T-helper 17 cell (primary cell): ENCODE results near the gene ZSCAN21. TPM values are rescaled to one million over a fixed set of nuclear protein-coding genes. Genes with fewer than 3 reads are reported as not detected.

Experiments
- ATAC-seq: fragments of 150-1000 bp; cut with Tn5 transposase; 2 replicates; pipeline ENCODE4 v1.10.0; 2021; ENCODE audit warnings: mild to moderate bottlenecking, moderate library complexity
- DNase-seq, 3 donors: peaks; one replicate each; pipeline versions ENCODE4 v3.0.0 to v3.0.0-alpha.2; 2020 to 2021
- H3K9me3 ChIP-seq: one replicate; pipeline ENCODE4 v1.7.0; 2013; ENCODE audit warnings: low read length, mild to moderate bottlenecking; ENCODE audit not compliant: control insufficient read depth, poor library complexity, severe bottlenecking
- H3K27ac Mint-ChIP-seq: one replicate; pipeline ENCODE4 v1.8.0; 2022; ENCODE audit warnings: mild to moderate bottlenecking, moderate library complexity, mixed read lengths
- H3K27me3 Mint-ChIP-seq: one replicate; pipeline ENCODE4 v1.8.0; 2022; ENCODE audit warnings: mixed read lengths
- H3K36me3 Mint-ChIP-seq: one replicate; pipeline ENCODE4 v1.8.0; 2022; ENCODE audit warnings: low read depth, mixed read lengths
- H3K4me1 Mint-ChIP-seq: one replicate; pipeline ENCODE4 v1.8.0; 2022; ENCODE audit warnings: mild to moderate bottlenecking, mixed read lengths
- H3K4me3 Mint-ChIP-seq: one replicate; pipeline ENCODE4 v1.8.0; 2022; ENCODE audit warnings: mild to moderate bottlenecking, moderate library complexity, mixed read lengths
- total RNA-seq, 4 donors: library from RNA in 2 of 4; stranded (reverse) in 2 of 4; gene quantifications; one replicate each; pipeline ENCODE4 v1.2.3 and lab custom pipeline; 2022 to 2026

Gene ZSCAN21
- total RNA-seq, 2 donors from 2014 or later, result 4.2 to 5.2 TPM

DNA sequence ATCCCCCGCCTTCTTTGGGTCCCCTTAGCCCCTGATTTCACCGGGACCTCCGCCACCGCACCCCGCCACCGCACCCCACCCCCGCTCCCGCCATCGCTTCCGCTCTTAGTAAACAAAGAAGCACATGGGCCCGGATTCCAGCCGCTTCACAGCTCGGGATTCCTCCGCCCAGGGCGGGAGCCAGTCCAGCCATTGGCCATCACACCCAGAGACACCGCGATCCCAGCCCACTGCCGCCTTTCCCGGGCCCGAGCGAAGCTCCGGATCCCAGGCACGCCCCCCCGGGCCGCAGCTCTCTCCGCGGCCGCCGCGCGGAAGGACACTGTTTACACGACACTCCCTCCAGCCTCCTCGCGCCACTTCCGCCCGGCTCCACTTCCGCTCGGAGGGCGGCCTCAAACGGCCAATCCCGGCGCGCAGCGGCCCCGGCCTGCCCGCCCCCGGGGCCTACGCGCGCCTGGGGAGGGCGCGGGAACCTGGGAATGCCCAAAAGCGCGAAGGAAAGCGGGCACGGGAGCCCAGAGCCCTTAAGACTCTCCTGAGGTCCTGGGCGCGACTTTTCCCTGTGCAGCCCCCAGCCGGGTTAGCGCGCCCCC lies 50.9 kb downstream of the ZSCAN21 start:
- H3K9me3 ChIP-seq, result no peaks in the 10 kb centered on the region
- ATAC-seq (peak; percentile 77), DNase-seq (peak; percentile 76 to 81 (median 79))
- Mint-ChIP-seq H3K36me3 (peaks cover 4% of the 10 kb centered on the region), H3K4me3 (peak overlapping the region; percentile 94), H3K27ac (peak overlapping the region; percentile 96), H3K4me1 (peaks cover 41% of the 10 kb centered on the region), H3K27me3 (no peaks in the 10 kb centered on the region)

DNA sequence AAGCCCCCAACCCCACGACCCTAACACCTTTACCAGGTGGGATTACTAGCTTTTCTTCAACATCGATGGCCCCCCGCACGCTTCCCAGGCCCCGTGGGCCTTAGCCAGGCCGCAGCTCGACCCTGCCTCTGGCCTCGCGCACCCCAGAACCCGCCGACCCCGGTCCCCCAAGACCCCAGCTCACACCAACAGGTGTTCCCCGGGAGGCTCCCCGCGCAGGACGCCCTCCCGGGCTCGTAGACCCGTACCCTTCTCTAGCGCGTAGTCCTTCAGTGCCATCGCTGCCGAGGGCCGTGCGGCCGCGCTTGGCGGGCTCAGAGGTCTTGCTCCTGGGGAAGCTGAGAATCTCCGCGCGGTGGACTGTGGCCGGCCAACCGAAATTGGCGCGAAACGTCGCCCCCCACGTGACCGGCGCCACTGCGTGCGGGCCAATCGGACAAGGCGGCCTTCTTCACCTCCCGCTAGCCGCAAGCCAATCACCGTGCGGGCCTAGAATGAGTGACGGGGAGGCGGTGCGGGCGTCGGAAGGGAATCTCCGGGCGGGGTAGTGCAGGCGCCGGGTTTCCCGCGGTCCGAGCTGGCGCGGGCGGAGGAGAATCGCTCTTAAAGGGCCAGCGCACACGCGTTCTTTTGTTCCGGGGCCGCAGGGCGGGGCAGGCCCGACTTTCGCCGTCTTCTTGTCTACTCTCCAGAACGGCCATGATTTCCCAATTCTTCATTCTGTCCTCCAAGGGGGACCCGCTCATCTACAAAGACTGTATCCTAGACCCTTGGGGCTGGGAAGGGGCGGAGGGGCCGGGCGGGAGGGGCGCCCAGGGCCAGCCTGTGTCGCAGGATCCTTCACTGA lies 51.7 kb downstream of the ZSCAN21 start, which contains the start of the genes AP4M1 and MCM7:
TSS of gene AP4M1 (plus strand) at position 628 of the 847 bp plus-strand sequence. CDS start at position 700, 72 bp downstream.
TSS of gene MCM7 (minus strand) at position 382 of the 847 bp plus-strand sequence. CDS start at position 279, 103 bp downstream.
- H3K27ac Mint-ChIP-seq, result peak within 1 kb of the TSS; percentile 96
- peak within 1 kb of the TSS; percentile 94 for H3K4me3 Mint-ChIP-seq
- peaks cover 2% of the 10 kb centered on the region for H3K36me3 Mint-ChIP-seq
- DNase-seq (peak; percentile 90 to 92 (median 91)), ATAC-seq (peak; percentile 88)
- peaks cover 38% of the 10 kb centered on the region for H3K4me1 Mint-ChIP-seq
- no peaks in the 10 kb centered on the region for H3K9me3 ChIP-seq
- no peaks in the 10 kb centered on the region for H3K27me3 Mint-ChIP-seq

DNA sequence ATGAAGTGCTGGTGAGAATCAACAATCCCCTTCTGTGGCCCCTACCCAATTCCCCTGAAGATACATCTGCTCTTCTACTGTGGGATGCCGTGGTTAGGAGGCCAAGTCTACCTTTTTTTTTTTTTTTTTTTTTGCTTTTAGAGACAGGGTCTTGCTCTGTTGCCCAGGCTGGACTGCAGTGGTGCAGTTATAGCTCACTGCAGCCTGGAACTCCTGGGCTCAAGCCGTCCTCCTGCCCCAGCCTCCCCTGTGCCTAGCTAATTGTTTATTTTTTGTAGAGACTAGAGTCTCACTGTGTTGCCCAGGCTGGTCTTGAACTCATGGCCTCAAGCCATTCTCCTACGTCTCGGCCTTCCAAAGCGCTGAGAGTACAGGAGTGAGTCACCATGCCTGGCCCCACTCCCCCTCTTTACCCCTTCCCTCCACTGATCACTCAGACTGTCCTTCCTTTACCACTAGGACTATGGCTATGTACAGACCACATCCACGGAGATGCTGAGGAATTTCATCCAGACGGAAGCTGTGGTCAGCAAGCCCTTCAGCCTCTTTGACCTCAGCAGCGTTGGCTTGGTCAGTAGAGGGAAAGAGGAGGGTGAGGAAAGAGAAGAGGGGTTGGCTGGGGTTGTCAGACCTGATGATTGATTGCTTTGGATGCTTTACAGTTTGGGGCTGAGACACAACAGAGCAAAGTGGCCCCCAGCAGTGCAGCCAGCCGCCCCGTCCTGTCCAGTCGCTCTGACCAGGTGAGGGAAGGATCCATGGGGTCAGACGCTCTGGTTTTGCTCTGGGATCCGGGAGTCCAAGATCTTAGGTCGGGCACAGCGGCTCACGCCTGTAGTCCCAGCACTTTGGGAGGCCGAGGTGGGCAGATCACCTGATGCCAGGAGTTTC lies 53.6 kb downstream of the ZSCAN21 start:
- DNase-seq (no peak), ATAC-seq (no peak)
- Mint-ChIP-seq H3K4me1 (peaks cover 34% of the 10 kb centered on the region), H3K4me3 (peak overlapping the region; percentile 81), H3K36me3 (no peaks in the 10 kb centered on the region), H3K27me3 (no peaks in the 10 kb centered on the region), H3K27ac (peak overlapping the region; percentile 96)
- no peaks in the 10 kb centered on the region for H3K9me3 ChIP-seq

DNA sequence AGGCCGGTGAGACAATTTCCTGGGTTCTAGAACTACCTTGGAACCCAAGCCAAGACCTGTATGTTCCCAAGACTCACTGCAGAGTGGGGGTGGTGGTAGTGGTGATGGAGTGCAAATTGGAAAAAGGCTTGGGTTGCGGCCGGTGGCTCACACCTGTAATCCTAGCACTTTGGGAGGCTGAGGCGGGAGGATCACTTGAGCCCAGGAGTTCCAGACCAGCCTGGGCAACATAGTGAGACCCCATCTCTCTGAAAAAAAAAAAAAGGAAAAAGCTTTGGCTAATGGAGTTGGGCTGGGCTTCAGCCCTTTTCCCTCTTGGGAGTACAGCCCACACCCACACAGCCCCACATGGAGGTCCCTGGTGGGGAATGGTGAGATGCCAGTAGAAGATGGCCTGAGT lies 56.0 kb downstream of the ZSCAN21 start:
- peaks cover 12% of the 10 kb centered on the region for H3K4me1 Mint-ChIP-seq
- no peaks in the 10 kb centered on the region for H3K27me3 Mint-ChIP-seq
- H3K4me3 Mint-ChIP-seq, result no peak overlapping the region
- H3K9me3 ChIP-seq, result no peaks in the 10 kb centered on the region
- no peak for ATAC-seq
- no peak for DNase-seq
- H3K27ac Mint-ChIP-seq, result no peak overlapping the region
- no peaks in the 10 kb centered on the region for H3K36me3 Mint-ChIP-seq

DNA sequence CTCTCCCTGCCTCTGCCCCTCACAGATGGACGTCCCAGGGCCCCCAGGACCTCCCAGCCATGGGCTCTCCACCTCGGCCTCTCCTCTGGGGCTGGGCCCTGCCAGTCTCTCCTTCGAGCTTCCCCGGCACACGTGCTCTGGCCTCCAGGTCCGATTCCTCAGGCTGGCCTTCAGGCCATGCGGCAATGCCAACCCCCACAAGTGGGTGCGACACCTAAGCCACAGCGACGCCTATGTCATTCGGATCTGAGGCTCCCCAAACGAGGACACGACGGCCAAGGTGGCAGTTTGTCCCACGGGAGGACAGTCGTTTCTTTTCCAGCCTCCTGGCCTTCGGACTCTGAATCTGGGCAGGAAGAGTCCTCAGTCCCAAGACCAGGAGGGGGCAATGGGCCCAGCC lies 57.1 kb downstream of the ZSCAN21 start:
- H3K4me3 Mint-ChIP-seq, result no peak overlapping the region
- no peaks in the 10 kb centered on the region for H3K36me3 Mint-ChIP-seq
- ATAC-seq (no peak), DNase-seq (no peak)
- no peaks in the 10 kb centered on the region for H3K27me3 Mint-ChIP-seq
- H3K27ac Mint-ChIP-seq, result peak overlapping the region; percentile 24
- H3K4me1 Mint-ChIP-seq, result peaks cover 6% of the 10 kb centered on the region
- no peaks in the 10 kb centered on the region for H3K9me3 ChIP-seq

DNA sequence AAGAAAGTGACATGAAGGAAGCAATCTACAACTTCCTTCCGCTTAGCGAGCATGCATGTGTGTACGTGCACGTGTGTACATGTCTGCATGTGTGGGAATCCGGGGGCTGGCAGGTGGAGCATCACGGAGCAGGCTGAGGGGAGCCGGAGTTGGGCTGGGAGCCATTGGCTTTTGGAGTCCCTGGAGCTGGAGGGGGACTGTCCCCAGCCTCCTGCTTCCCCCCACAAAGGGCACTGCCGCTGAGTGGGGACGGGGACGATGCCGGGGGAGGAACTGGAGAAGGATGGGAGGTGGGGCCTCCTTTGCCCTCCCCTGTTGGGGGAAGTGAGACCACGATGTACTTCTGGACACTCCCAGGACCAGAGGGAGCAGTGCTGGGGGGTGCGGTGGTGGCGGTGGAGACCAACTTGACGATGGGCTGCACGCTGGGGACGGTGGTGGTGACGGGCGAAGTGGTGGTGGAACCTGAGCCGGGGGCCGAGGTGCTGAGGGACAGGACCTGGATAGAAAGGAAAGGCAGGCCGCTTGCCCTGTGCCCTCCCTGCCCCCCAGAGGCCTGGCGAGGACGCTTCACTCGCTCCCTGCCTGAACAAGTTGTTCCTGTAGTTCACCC lies 57.7 kb downstream of the ZSCAN21 start:
- Mint-ChIP-seq H3K4me3 (no peak overlapping the region), H3K36me3 (no peaks in the 10 kb centered on the region), H3K4me1 (peaks cover 5% of the 10 kb centered on the region), H3K27ac (peak overlapping the region; percentile 24), H3K27me3 (no peaks in the 10 kb centered on the region)
- ATAC-seq (no peak), DNase-seq (no peak)
- no peaks in the 10 kb centered on the region for H3K9me3 ChIP-seq

DNA sequence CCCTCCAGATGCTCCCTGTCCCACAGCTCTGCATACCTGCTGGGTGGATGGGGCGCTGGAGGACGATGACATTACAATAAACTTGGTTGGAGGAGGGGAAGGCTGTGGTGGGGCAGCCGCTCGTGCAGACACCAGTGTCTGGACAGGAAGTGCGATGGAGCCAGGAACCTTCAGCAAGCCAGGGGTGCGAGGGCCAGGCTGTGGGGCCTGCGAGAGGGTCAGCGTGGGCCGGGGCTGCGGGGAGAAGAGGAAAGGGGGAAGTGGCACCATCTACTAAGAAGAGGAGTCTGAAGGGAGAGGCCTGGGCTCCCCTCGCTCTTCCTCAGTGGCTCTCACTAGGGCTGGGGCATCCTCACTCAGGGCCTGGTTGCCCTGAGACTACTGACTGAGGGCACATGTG lies 58.3 kb downstream of the ZSCAN21 start:
- DNase-seq, result no peak
- no peak for ATAC-seq
- Mint-ChIP-seq H3K36me3 (no peaks in the 10 kb centered on the region), H3K4me3 (no peak overlapping the region), H3K27me3 (no peaks in the 10 kb centered on the region), H3K27ac (no peak overlapping the region), H3K4me1 (peaks cover 2% of the 10 kb centered on the region)
- H3K9me3 ChIP-seq, result no peaks in the 10 kb centered on the region

DNA sequence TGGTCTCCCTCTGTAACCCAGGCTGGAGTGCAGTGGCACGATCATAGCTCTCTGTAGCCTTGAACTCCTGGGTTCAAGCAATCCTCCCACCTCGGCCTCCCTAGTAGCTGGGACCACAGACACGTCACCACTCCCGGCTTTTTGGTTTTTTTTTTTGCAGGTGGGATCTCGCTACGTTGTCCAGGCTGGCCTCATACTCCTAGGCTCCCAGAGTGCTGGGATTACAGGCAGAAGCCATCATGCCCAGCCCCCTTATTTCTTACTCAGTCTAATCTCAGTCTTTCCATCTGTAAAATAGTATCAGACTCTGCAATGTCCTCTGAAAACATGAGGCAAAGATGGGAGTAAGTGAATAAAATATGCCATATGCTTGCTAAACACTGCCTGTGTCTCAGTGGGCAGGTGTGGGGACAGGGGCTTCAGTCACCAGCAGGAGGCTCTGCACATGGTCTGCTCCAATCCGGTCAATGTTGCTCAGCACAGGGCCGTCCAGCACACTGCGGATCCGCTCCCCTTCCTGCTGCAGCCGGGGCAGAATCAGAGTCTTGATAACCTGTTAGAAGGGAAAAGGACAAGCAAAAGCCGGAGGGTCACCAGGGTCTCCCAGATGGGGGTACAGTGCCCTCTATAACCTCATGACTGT lies 60.1 kb downstream of the ZSCAN21 start:
- H3K4me3 Mint-ChIP-seq, result no peak overlapping the region
- H3K9me3 ChIP-seq, result no peaks in the 10 kb centered on the region
- ATAC-seq (no peak), DNase-seq (no peak)
- H3K36me3 Mint-ChIP-seq, result no peaks in the 10 kb centered on the region
- no peak overlapping the region for H3K27ac Mint-ChIP-seq
- H3K4me1 Mint-ChIP-seq, result no peaks in the 10 kb centered on the region
- no peaks in the 10 kb centered on the region for H3K27me3 Mint-ChIP-seq

DNA sequence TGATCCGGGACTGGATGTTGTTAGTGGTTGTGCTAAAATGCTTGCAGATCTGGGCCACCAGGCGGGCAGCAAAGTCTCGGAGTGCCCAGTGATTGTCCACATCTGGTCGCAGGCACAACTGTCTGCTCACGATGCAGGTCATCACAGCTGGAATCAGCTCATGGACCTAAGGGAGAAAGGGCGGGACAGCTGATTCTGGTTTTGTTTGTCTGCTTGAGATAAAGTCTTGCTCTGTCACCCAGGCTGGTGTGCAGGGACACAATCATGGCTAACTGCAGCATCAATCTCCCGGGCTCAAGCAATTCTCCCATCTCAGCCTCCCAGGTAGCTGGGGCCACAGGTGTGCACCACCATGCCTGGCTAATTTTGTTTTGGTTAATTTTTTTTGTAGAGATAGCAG lies 61.6 kb downstream of the ZSCAN21 start:
- Mint-ChIP-seq H3K4me1 (no peaks in the 10 kb centered on the region), H3K4me3 (no peak overlapping the region), H3K27me3 (no peaks in the 10 kb centered on the region), H3K27ac (no peak overlapping the region), H3K36me3 (no peaks in the 10 kb centered on the region)
- ATAC-seq (no peak), DNase-seq (no peak)
- no peaks in the 10 kb centered on the region for H3K9me3 ChIP-seq

DNA sequence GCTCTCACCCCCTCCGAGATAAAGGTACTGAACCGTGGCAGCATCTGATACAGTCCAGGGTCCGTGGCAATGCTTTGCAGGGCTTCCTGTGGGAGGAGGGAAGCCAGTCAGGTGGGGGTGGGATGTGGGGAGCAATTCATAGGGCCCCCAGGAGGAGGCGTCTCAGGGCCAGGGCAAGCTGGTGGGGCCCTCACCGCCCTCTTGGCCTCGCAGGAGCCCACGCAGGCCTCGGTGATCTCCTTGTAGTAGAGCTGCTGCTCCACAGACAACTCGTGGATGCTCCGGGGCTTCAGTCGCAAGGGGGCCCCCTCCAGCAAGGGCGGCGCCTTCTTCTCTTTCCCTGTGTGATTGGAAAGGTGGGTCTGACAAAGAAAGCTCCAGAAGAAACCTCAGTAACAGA lies 62.3 kb downstream of the ZSCAN21 start:
- H3K9me3 ChIP-seq, result no peaks in the 10 kb centered on the region
- ATAC-seq, result no peak
- Mint-ChIP-seq H3K36me3 (no peaks in the 10 kb centered on the region), H3K4me1 (peaks cover 3% of the 10 kb centered on the region), H3K27me3 (no peaks in the 10 kb centered on the region), H3K4me3 (no peak overlapping the region), H3K27ac (no peak overlapping the region)
- no peak for DNase-seq
